Measurements from ENCODE around the gene FIGN. TPM values are rescaled to one million over a fixed set of nuclear protein-coding genes. Genes with fewer than 3 reads are reported as not detected.

The FIGN gene
- total and polyA plus RNA-seq, 9 of the 15 experiments (the other 6 are each of a cell fraction or from before 2014, with no cell fraction given): 0.02 TPM; not detected in 8

DNA sequence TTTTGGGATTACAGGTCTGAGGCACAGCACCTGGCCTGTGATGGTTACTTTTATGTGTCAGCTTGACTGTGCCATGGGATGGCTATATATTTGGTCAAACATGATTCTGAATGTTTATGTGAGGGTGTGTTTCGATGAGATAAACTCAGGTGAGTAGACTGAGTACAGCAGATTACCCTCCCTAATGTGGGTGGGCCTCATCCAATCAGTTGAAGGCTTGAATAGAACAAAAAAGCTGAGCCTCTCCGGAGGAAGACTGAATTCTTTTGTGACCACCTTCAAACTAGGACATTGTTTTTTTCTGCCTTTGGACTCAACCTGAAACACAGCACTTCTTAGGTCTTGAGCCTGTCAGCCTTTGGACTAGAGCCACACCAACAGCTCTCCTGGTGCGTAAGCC, 49.4 kb upstream of the FIGN start:
- FAIRE-seq (no peak), DNase-seq (ENCODE audit: extremely low read depth in 1 of 4, low spot score in 3 of 4) (no peak), ATAC-seq (no peak)
- intact Hi-C loops (cut with micrococcal nuclease) (no loop called here), in situ Hi-C loops (cut with MboI) (no loop called here)
- no peaks in the 10 kb centered on the region for H3K79me2 ChIP-seq (ENCODE audit: control insufficient read depth, insufficient read depth, low read length)
- WGBS (ENCODE audit: insufficient coverage, low coverage, missing lambda C conversion rate): 2% methylated on average over 3 of the region's 3 CpGs
- no peaks in the 10 kb centered on the region for H3K4me1 ChIP-seq (replicated peaks in 1 of 2; ENCODE audit: control insufficient read depth in 2 of 2, insufficient read depth in 2 of 2, low read length in 2 of 2)
- no peaks in the 10 kb centered on the region for H3K9me1 ChIP-seq (ENCODE audit: control insufficient read depth, insufficient read depth, low read length)
- no peak overlapping the region for H3K27ac ChIP-seq (ENCODE audit: extremely low read depth, low read depth, low read length)
- ChIA-PET CTCF (ENCODE audit: low intra/inter-chr PET ratio) (no interaction called here), POLR2A (no interaction called here)
- H2AFZ ChIP-seq (ENCODE audit: low read depth, low read length): no peak overlapping the region
- no peak overlapping the region for H3K4me3 ChIP-seq
- no TSS peak for BruUV-seq (replicated peaks)
- no peak for TF ChIP-seq BCL6 (CRISPR knock-in tag; IDR thresholded peaks at IDR 0.05)
- no peak for TF ChIP-seq SUPT5H (IDR thresholded peaks at IDR 0.05)
- TF ChIP-seq ZNF134 (CRISPR knock-in tag; conservative IDR thresholded peaks at IDR 0.05): peak; percentile 88
- no peak overlapping the region for H3K9ac ChIP-seq (ENCODE audit: insufficient read depth in 1 of 2, low read depth in 2 of 2, low read length in 2 of 2)
- H3K4me2 ChIP-seq (ENCODE audit: insufficient read depth, low read length): no peak overlapping the region
- H4K20me1 ChIP-seq (replicated peaks; ENCODE audit: control insufficient read depth, insufficient read depth, low read length): no peaks in the 10 kb centered on the region
- H3K27me3 ChIP-seq (ENCODE audit: control insufficient read depth in 2 of 2, insufficient read depth in 2 of 2, low read length in 2 of 2): no peaks in the 10 kb centered on the region
- no peaks in the 10 kb centered on the region for H3K9me3 ChIP-seq (replicated peaks; ENCODE audit: control insufficient read depth, insufficient read depth, low read depth, low read length)
- no peaks in the 10 kb centered on the region for H3K36me3 ChIP-seq (ENCODE audit: control insufficient read depth, insufficient read depth, low read length)

DNA sequence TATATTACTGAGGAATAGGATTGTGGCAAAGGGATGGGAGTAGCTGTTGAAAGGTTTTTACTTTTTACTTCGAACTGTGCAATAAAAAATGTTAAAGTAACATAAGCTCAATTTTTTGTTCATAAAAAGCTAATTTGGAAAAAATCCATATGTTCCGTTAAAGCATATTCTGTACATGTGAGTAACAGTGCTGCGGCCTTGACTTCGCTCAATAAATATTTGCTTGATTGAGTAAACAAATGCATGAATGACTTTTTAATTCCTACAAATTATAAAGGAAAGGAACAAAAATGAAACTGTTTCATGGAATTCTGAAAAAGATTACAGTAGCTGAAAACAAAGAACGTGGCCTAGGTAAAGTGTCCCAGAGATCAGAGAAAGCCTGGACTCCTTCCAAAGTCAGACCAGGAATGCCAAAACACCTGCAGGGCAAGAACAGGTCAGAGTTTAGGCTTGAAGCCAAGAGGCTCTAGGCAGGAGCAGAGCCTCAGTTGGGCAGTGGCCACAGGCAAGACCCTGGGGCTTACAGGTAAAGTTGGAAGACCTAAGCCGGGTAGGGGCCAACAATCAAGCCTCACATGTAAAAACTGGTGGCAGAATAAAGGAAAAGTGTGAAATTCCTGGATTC, 44.3 kb upstream of the FIGN start:
- in situ Hi-C loops (cut with MboI): no loop called here
- DNase-seq (ENCODE audit: extremely low read depth in 1 of 4, low spot score in 3 of 4): no peak
- Histone ChIP-seq H3K4me1 (replicated peaks in 1 of 2; ENCODE audit: control insufficient read depth in 2 of 2, insufficient read depth in 2 of 2, low read length in 2 of 2) (no peaks in the 10 kb centered on the region), H2AFZ (ENCODE audit: low read depth, low read length) (no peak overlapping the region), H3K4me3 (no peak overlapping the region), H3K79me2 (ENCODE audit: control insufficient read depth, insufficient read depth, low read length) (no peaks in the 10 kb centered on the region), H3K9me3 (replicated peaks; ENCODE audit: control insufficient read depth, insufficient read depth, low read depth, low read length) (no peaks in the 10 kb centered on the region), H4K20me1 (replicated peaks; ENCODE audit: control insufficient read depth, insufficient read depth, low read length) (no peaks in the 10 kb centered on the region), H3K9ac (ENCODE audit: insufficient read depth in 1 of 2, low read depth in 2 of 2, low read length in 2 of 2) (no peak overlapping the region), H3K27ac (ENCODE audit: extremely low read depth, low read depth, low read length) (no peak overlapping the region), H3K9me1 (ENCODE audit: control insufficient read depth, insufficient read depth, low read length) (no peaks in the 10 kb centered on the region), H3K36me3 (ENCODE audit: control insufficient read depth, insufficient read depth, low read length) (no peaks in the 10 kb centered on the region), H3K4me2 (ENCODE audit: insufficient read depth, low read length) (no peak overlapping the region), H3K27me3 (ENCODE audit: control insufficient read depth in 2 of 2, insufficient read depth in 2 of 2, low read length in 2 of 2) (no peaks in the 10 kb centered on the region)
- BruUV-seq (replicated peaks): no TSS peak
- intact Hi-C loops (cut with micrococcal nuclease): no loop called here
- 5% methylated on average over 6 of the region's 6 CpGs for WGBS (ENCODE audit: insufficient coverage, low coverage, missing lambda C conversion rate)
- FAIRE-seq: no peak
- POLR2A ChIA-PET: no interaction called here
- ATAC-seq: no peak
- CTCF ChIA-PET (ENCODE audit: low intra/inter-chr PET ratio): no interaction called here
- TF ChIP-seq, protein P1, sequence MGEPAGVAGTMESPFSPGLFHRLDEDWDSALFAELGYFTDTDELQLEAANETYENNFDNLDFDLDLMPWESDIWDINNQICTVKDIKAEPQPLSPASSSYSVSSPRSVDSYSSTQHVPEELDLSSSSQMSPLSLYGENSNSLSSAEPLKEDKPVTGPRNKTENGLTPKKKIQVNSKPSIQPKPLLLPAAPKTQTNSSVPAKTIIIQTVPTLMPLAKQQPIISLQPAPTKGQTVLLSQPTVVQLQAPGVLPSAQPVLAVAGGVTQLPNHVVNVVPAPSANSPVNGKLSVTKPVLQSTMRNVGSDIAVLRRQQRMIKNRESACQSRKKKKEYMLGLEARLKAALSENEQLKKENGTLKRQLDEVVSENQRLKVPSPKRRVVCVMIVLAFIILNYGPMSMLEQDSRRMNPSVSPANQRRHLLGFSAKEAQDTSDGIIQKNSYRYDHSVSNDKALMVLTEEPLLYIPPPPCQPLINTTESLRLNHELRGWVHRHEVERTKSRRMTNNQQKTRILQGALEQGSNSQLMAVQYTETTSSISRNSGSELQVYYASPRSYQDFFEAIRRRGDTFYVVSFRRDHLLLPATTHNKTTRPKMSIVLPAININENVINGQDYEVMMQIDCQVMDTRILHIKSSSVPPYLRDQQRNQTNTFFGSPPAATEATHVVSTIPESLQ (CRISPR knock-in tag; IDR thresholded peaks at IDR 0.05): no peak
- TF ChIP-seq, protein P2, sequence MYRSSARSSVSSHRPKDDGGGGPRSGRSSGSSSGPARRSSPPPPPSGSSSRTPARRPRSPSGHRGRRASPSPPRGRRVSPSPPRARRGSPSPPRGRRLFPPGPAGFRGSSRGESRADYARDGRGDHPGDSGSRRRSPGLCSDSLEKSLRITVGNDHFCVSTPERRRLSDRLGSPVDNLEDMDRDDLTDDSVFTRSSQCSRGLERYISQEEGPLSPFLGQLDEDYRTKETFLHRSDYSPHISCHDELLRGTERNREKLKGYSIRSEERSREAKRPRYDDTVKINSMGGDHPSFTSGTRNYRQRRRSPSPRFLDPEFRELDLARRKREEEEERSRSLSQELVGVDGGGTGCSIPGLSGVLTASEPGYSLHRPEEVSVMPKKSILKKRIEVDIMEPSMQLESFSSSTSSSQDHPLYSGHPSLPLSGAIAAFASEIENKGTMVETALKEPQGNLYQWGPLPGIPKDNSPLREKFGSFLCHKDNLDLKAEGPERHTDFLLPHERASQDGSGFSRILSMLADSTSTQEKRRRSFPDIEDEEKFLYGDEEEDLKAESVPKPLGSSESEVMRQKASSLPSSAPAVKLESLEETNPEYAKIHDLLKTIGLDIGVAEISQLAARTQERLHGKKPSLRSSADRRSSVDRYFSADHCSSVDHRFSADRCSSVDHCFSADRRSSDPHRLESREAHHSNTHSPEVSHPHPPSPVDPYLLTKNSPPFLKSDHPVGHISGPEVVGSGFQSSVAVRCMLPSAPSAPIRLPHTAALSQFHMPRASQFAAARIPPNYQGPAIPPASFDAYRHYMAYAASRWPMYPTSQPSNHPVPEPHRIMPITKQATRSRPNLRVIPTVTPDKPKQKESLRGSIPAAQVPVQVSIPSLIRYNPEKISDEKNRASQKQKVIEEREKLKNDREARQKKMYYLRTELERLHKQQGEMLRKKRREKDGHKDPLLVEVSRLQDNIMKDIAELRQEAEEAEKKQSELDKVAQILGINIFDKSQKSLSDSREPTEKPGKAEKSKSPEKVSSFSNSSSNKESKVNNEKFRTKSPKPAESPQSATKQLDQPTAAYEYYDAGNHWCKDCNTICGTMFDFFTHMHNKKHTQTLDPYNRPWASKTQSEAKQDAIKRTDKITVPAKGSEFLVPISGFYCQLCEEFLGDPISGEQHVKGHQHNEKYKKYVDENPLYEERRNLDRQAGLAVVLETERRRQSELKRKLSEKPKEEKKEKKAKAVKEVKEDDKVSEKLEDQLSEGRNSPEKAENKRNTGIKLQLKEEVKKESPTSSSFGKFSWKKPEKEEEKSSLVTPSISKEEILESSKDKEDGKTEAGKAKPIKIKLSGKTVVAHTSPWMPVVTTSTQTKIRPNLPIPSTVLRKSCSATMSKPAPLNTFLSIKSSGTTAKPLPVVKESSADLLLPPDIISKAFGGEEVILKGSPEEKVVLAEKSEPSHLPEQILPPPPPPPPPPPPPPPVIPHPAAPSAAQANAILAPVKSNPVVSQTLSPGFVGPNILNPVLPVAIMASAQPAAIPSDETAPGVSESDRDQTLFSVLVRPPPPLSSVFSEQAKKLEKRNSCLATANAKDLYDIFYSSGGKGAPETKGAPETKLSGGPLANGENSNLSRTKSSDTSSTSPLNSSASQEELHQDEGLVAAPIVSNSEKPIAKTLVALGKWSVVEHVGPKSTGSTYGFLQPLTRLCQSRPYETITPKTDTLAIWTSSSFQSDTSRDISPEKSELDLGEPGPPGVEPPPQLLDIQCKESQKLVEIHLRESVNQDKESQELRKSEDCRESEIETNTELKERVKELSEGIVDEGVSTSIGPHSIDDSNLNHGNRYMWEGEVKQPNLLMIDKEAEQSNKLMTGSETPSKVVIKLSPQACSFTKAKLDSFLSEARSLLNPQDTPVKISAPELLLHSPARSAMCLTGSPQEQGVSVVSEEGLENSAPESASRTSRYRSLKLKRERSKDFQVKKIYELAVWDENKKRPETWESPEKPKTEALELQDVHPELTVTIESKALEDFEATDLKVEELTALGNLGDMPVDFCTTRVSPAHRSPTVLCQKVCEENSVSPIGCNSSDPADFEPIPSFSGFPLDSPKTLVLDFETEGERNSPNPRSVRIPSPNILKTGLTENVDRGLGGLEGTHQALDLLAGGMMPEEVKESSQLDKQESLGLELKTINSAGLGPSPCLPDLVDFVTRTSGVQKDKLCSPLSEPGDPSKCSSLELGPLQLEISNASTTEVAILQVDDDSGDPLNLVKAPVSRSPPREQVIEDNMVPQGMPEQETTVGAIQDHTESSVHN (IDR thresholded peaks at IDR 0.05; ENCODE audit: borderline replicate concordance in 1 of 2, low read depth in 1 of 2): no peak
- TF ChIP-seq TBL1XR1 (IDR thresholded peaks at IDR 0.05; ENCODE audit: low read length in 2 of 2): no peak

Measured in K562 (cell line).